ENCODE data around the gene CTSZ. TPM values are rescaled to one million over a fixed set of nuclear protein-coding genes. Genes with fewer than 3 reads are reported as not detected.

CTSZ gene
- total and polyA plus RNA-seq, 10 of the 15 experiments (the other 5 are each of a cell fraction or from before 2014, with no cell fraction given): 6.0 to 301 (median 154) TPM

GRCh38 chr20:59025511-59025910 lies 18.5 kb upstream of the CTSZ start:
- Histone ChIP-seq H3K36me3 (ENCODE audit: control insufficient read depth in 2 of 2, insufficient read depth in 2 of 2, low read length in 1 of 2) (peaks cover 13 to 30% of the 10 kb centered on the region in 2 experiments), H3K4me1 (ENCODE audit: control insufficient read depth, insufficient read depth, low read length) (no peaks in the 10 kb centered on the region; the same call in 1 of the 2 replicates), H3K4me3 (no peak overlapping the region), H3K79me2 (ENCODE audit: control insufficient read depth, insufficient read depth, low read length) (peaks cover 38% of the 10 kb centered on the region), H3K9ac (ENCODE audit: control insufficient read depth, insufficient read depth, low read length) (no peak overlapping the region), H3K27me3 (replicated peaks in 1 of 2; ENCODE audit: control insufficient read depth in 2 of 2, insufficient read depth in 2 of 2, low read length in 1 of 2) (no peaks in the 10 kb centered on the region), H2AFZ (ENCODE audit: control insufficient read depth, low read depth, low read length) (no peak overlapping the region), H3K27ac (ENCODE audit: control insufficient read depth, insufficient read depth) (no peak overlapping the region), H3K4me2 (ENCODE audit: control insufficient read depth, insufficient read depth) (no peak overlapping the region), H4K20me1 (ENCODE audit: control insufficient read depth, insufficient read depth) (no peaks in the 10 kb centered on the region), H3K9me3 (replicated peaks; ENCODE audit: control insufficient read depth, insufficient read depth, low read length) (no peaks in the 10 kb centered on the region)
- BruUV-seq (replicated peaks): no TSS peak
- intact Hi-C loops (cut with micrococcal nuclease; ENCODE audit: unreplicated experiment) (no loop called here), in situ Hi-C loops (cut with MboI) (no loop called here)
- SMC1A ChIA-PET (ENCODE audit: uncharacterized antibody, unreplicated experiment): interaction anchor here (0.8 kb wide), 1 partner anchor 14 kb away, joined by 3 read pairs; no protein-coding TSS in a partner anchor
- CTCF ChIA-PET: interaction anchor here (0.6 kb wide), 1 partner anchor 9 kb away, joined by 4 read pairs; no protein-coding TSS in a partner anchor
- TF ChIP-seq IKZF1 (conservative IDR thresholded peaks at IDR 0.05) (no peak), CBX3 (IDR thresholded peaks at IDR 0.05; ENCODE audit: borderline replicate concordance, low read depth) (no peak), MEF2B (IDR thresholded peaks at IDR 0.05; ENCODE audit: partially characterized antibody, poor library complexity, severe bottlenecking) (no peak), SPI1 (IDR thresholded peaks at IDR 0.05; ENCODE audit: borderline replicate concordance, insufficient read depth, low read depth, low read length) (no peak), EP300 (IDR thresholded peaks at IDR 0.05; ENCODE audit: borderline replicate concordance in 1 of 2, control insufficient read depth in 1 of 2, low read depth in 2 of 2, low read length in 2 of 2) (no peak), CHD1 (IDR thresholded peaks at IDR 0.05; ENCODE audit: low read depth, low read length) (no peak), SREBF1 (IDR thresholded peaks at IDR 0.05; ENCODE audit: low read length) (no peak), BCLAF1 (IDR thresholded peaks at IDR 0.05) (no peak), CREB1 (IDR thresholded peaks at IDR 0.05; ENCODE audit: low read depth) (no peak), RBBP5 (conservative IDR thresholded peaks at IDR 0.05) (no peak), HCFC1 (IDR thresholded peaks at IDR 0.05; ENCODE audit: low read length) (no peak)
- TF ChIP-seq, protein P1, sequence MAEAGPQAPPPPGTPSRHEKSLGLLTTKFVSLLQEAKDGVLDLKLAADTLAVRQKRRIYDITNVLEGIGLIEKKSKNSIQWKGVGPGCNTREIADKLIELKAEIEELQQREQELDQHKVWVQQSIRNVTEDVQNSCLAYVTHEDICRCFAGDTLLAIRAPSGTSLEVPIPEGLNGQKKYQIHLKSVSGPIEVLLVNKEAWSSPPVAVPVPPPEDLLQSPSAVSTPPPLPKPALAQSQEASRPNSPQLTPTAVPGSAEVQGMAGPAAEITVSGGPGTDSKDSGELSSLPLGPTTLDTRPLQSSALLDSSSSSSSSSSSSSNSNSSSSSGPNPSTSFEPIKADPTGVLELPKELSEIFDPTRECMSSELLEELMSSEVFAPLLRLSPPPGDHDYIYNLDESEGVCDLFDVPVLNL (IDR thresholded peaks at IDR 0.05; ENCODE audit: low read depth, low read length): no peak
- ATAC-seq (no peak), DNase-seq (ENCODE audit: low read depth, low spot score) (no peak), FAIRE-seq (no peak)
- POLR2A ChIA-PET: no interaction called here
- RAD21 ChIA-PET (ENCODE audit: unreplicated experiment): no interaction called here
- 98% methylated on average over 4 of the region's 4 CpGs for WGBS (ENCODE audit: insufficient coverage, insufficient replicate concordance, low lambda C conversion rate, missing lambda C conversion rate)

All from GM12878 (cell line).